SK-N-SH (cell line): Measurements from ENCODE around the gene NOL8. TPM values are rescaled to one million over a fixed set of nuclear protein-coding genes. Genes with fewer than 3 reads are reported as not detected.

ENCODE experiments used
- CTCF ChIA-PET: fragments of 300-600, 350-600 bp; formaldehyde crosslinking; extraction: SDS; loops from one replicate; lab custom pipeline; 2021; lab: Yijun Ruan, JAX
- POLR2A ChIA-PET: fragments of 350-600 bp; sonication (Branson Sonifier 250); formaldehyde crosslinking; extraction: SDS; loops from one replicate; lab custom pipeline; 2020; ENCODE audit warnings: antibody characterized with exemption, inconsistent platforms; lab: Yijun Ruan, JAX
- DNase-seq: peaks from one replicate; pipeline ENCODE4 v3.0.0; 2012
- H2AFZ ChIP-seq: fragments of 200-600 bp; sonication (generic); 2 replicates; pipeline ENCODE4 v1.8.1; 2016; ENCODE audit warnings: antibody characterized with exemption, mild to moderate bottlenecking, low read depth
- H3F3A ChIP-seq: fragments of 200-600 bp; sonication (generic); replicated peaks from 2 replicates; pipeline ENCODE3; 2016; ENCODE audit warnings: antibody characterized with exemption, mild to moderate bottlenecking; ENCODE audit not compliant: insufficient read depth
- H3K27ac ChIP-seq, 2 experiments: fragments of 200-500 bp in 1 of 2; fragments of 200-600 bp in 1 of 2; sonication (Bioruptor generic) in 1 of 2; sonication (generic), shearing (Covaris generic) in 1 of 2; 2 replicates each; pipeline versions ENCODE4 v1.5.1 to v1.6.1; 2014 to 2016; ENCODE audit warnings: low read depth in 2 of 2, inconsistent platforms in 1 of 2, low read length in 1 of 2, mild to moderate bottlenecking in 1 of 2, mixed read lengths in 1 of 2
- H3K27me3 ChIP-seq: fragments of 200-600 bp; sonication (generic), shearing (Covaris generic); 2 replicates; pipeline ENCODE4 v1.6.1; 2016; ENCODE audit warnings: mixed run types; ENCODE audit not compliant: insufficient read depth
- H3K36me3 ChIP-seq, 2 experiments: fragments of 200-500 bp in 1 of 2; fragments of 200-600 bp in 1 of 2; sonication (Bioruptor generic) in 1 of 2; sonication (generic) in 1 of 2; replicated peaks in 1 of 2; 2 replicates each; pipeline versions ENCODE3 to v1.5.1; 2014 to 2016; ENCODE audit warnings: low read length in 1 of 2, mild to moderate bottlenecking in 1 of 2; ENCODE audit not compliant: insufficient read depth in 2 of 2, control insufficient read depth in 1 of 2
- H3K4me1 ChIP-seq, 2 experiments: fragments of 200-500 bp in 1 of 2; fragments of 200-600 bp in 1 of 2; sonication (Bioruptor generic) in 1 of 2; sonication (generic), shearing (Covaris generic) in 1 of 2; 2 replicates each; pipeline versions ENCODE4 v1.5.1 to v1.6.1; 2014 to 2016; ENCODE audit warnings: low read depth in 1 of 2, low read length in 1 of 2, mixed run types in 1 of 2; ENCODE audit not compliant: insufficient read depth in 2 of 2, control insufficient read depth in 1 of 2
- H3K4me2 ChIP-seq: fragments of 200-600 bp; sonication (generic), shearing (Covaris generic); 2 replicates; pipeline ENCODE4 v1.6.1; 2017; ENCODE audit warnings: mixed run types
- H3K4me3 ChIP-seq, 2 experiments: fragments of 200-500 bp in 1 of 2; fragments of 200-600 bp in 1 of 2; sonication (Bioruptor generic) in 1 of 2; sonication (generic), shearing (Covaris generic) in 1 of 2; 2 replicates each; pipeline versions ENCODE4 v1.5.1 to v1.8.1; 2014 to 2016; ENCODE audit warnings: low read depth in 2 of 2, inconsistent platforms in 1 of 2, low read length in 1 of 2, mild to moderate bottlenecking in 1 of 2, mixed read lengths in 1 of 2, moderate library complexity in 1 of 2
- H3K79me2 ChIP-seq: fragments of 200-600 bp; sonication (generic); 2 replicates; pipeline ENCODE4 v1.8.1; 2017; ENCODE audit warnings: mild to moderate bottlenecking; ENCODE audit not compliant: insufficient read depth
- H3K9ac ChIP-seq: fragments of 200-600 bp; sonication (generic); 2 replicates; pipeline ENCODE4 v1.6.1; 2017; ENCODE audit warnings: mixed run types
- H3K9me2 ChIP-seq: fragments of 200-600 bp; sonication (generic); 2 replicates; pipeline ENCODE4 v1.6.1; 2017; ENCODE audit warnings: mixed run types
- H3K9me3 ChIP-seq: fragments of 200-600 bp; sonication (generic); 2 replicates; pipeline ENCODE4 v1.6.1; 2017; ENCODE audit warnings: mixed run types, mild to moderate bottlenecking, moderate library complexity
- H4K20me1 ChIP-seq: fragments of 200-600 bp; sonication (generic); 2 replicates; pipeline ENCODE4 v1.6.1; 2017; ENCODE audit warnings: mild to moderate bottlenecking, mixed run types; ENCODE audit not compliant: insufficient read depth
- CHD2 ChIP-seq: fragments of 150-350 bp; IDR thresholded peaks from 2 replicates; pipeline ENCODE4 v1.6.1; 2018; ENCODE audit warnings: low read length; ENCODE audit not compliant: partially characterized antibody
- CTCF ChIP-seq: fragments of 200-600 bp; sonication (generic); IDR thresholded peaks from 2 replicates; pipeline ENCODE4 v1.6.1; 2017; ENCODE audit warnings: antibody characterized with exemption, mild to moderate bottlenecking, moderate library complexity
- ELF1 ChIP-seq: IDR thresholded peaks from 2 replicates; pipeline ENCODE4 v1.4.0; 2012
- FOXJ3 ChIP-seq: sonication (generic); formaldehyde crosslinking; IDR thresholded peaks from 2 replicates; pipeline ENCODE4 v1.5.1; 2020; ENCODE audit warnings: mild to moderate bottlenecking, missing genetic modification reagents
- GABPA ChIP-seq: IDR thresholded peaks from 2 replicates; pipeline ENCODE4 v1.4.0; 2012; ENCODE audit warnings: low read depth, mild to moderate bottlenecking
- GATA2 ChIP-seq: sonication (generic); formaldehyde crosslinking; IDR thresholded peaks from 2 replicates; pipeline ENCODE4 v1.5.0; 2020; ENCODE audit warnings: mild to moderate bottlenecking, missing genetic modification reagents
- IRF3 ChIP-seq: fragments of 150-350 bp; IDR thresholded peaks from 2 replicates; pipeline ENCODE4 v1.6.1; 2016; ENCODE audit warnings: mild to moderate bottlenecking, low read depth, low read length
- JUND ChIP-seq: IDR thresholded peaks from 2 replicates; pipeline ENCODE4 v1.4.0; 2012
- MAX ChIP-seq: IDR thresholded peaks from 2 replicates; pipeline ENCODE4 v1.4.0; 2012; ENCODE audit warnings: low read depth
- MXI1 ChIP-seq: IDR thresholded peaks from 2 replicates; pipeline ENCODE4 v1.6.1; 2012; ENCODE audit warnings: mild to moderate bottlenecking, low read depth, low read length, improper control_type of control experiment
- NFIC ChIP-seq: IDR thresholded peaks from 2 replicates; pipeline ENCODE4 v1.4.0; 2012; ENCODE audit warnings: borderline replicate concordance
- NRF1 ChIP-seq: IDR thresholded peaks from 2 replicates; pipeline ENCODE4 v1.6.1; 2012; ENCODE audit warnings: low read depth, mild to moderate bottlenecking, low read length
- POLR2AphosphoS5 ChIP-seq: IDR thresholded peaks from 2 replicates; pipeline ENCODE4 v1.6.1; 2012; ENCODE audit warnings: low read depth, low read length
- RAD21 ChIP-seq: IDR thresholded peaks from 2 replicates; pipeline ENCODE4 v1.6.1; 2012; ENCODE audit warnings: mild to moderate bottlenecking, low read length
- RCOR1 ChIP-seq: fragments of 150-350 bp; IDR thresholded peaks from 2 replicates; pipeline ENCODE4 v1.6.1; 2017; ENCODE audit warnings: antibody characterized with exemption, low read length
- RFX5 ChIP-seq: IDR thresholded peaks from 2 replicates; pipeline ENCODE4 v1.6.1; 2012; ENCODE audit warnings: mild to moderate bottlenecking, improper control_type of control experiment, low read length
- SIN3A ChIP-seq: IDR thresholded peaks from 2 replicates; pipeline ENCODE4 v1.6.1; 2012; ENCODE audit warnings: low read depth, mild to moderate bottlenecking, low read length, moderate library complexity, borderline replicate concordance
- SMC3 ChIP-seq: IDR thresholded peaks from 2 replicates; pipeline ENCODE4 v1.6.1; 2012; ENCODE audit warnings: low read depth, low read length, improper control_type of control experiment
- TAF1 ChIP-seq: IDR thresholded peaks from 2 replicates; pipeline ENCODE4 v1.6.1; 2012; ENCODE audit warnings: low read depth, mild to moderate bottlenecking, low read length, moderate library complexity, borderline replicate concordance
- TCF12 ChIP-seq: IDR thresholded peaks from 2 replicates; pipeline ENCODE4 v1.4.0; 2012
- TEAD4 ChIP-seq: IDR thresholded peaks from 2 replicates; pipeline ENCODE4 v1.4.0; 2012; ENCODE audit warnings: mild to moderate bottlenecking, borderline replicate concordance; ENCODE audit not compliant: insufficient read depth
- WGBS: methylation state at CpG from one replicate; pipeline ENCODE4 v1.1.6; 2017; ENCODE audit warnings: low lambda C conversion rate; 5-methylcytosine and 5-hydroxymethylcytosine counted together
- polyA plus RNA-seq, 3 experiments: library from polyadenylated mRNA; depleted of rRNA; stranded (reverse); fragments of >200 nt; gene quantifications; 2 replicates each; pipeline ENCODE4 v1.2.3, GENCODE V29; 2012

Gene NOL8
- polyA plus RNA-seq, 1 of the 3 experiments (the other 2 are of a cell fraction) = 9.6 TPM

GRCh38 chr9:92342825-92343488, 17.8 kb upstream of the NOL8 start:
- Histone ChIP-seq H3K27ac (peak overlapping the region in 1 of 2 experiments; percentile 87; a peak in 1 of 4 replicates), H3F3A (no peaks in the 10 kb centered on the region), H3K4me1 (peaks cover 0 to 4% of the 10 kb centered on the region in 2 experiments; a peak in 2 of 4 replicates), H3K9me3 (no peaks in the 10 kb centered on the region), H3K4me3 (no peak overlapping the region), H3K79me2 (no peaks in the 10 kb centered on the region), H3K9me2 (no peaks in the 10 kb centered on the region), H3K27me3 (no peaks in the 10 kb centered on the region), H4K20me1 (no peaks in the 10 kb centered on the region), H3K4me2 (no peak overlapping the region), H2AFZ (no peak overlapping the region), H3K9ac (no peak overlapping the region), H3K36me3 (peaks cover 3 to 8% of the 10 kb centered on the region in 2 experiments)
- ChIA-PET POLR2A (no interaction called here), CTCF (interaction anchor here (0.8 to 2.7 kb wide), 15 partner anchors 11 to 448 kb away, joined by 3 to 23 read pairs (median 4); no protein-coding TSS in a partner anchor)
- TF ChIP-seq CTCF = peak; percentile 55
- TF ChIP-seq RAD21 = peak; percentile 44
- no peak for TF ChIP-seq MAX
- WGBS = 68% methylated on average over 1 of the region's 1 CpG
- DNase-seq = no peak

- H3K36me3 ChIP-seq = peaks cover 3 to 8% of the 10 kb centered on the region in 2 experiments
- no peaks in the 10 kb centered on the region for H3K79me2 ChIP-seq
- WGBS = 86% methylated on average over 1 of the region's 1 CpG
- H3K27ac ChIP-seq = peak overlapping the region in 1 of 2 experiments; percentile 87; a peak in 1 of 4 replicates
- H4K20me1 ChIP-seq = no peaks in the 10 kb centered on the region
- no peaks in the 10 kb centered on the region for H3K27me3 ChIP-seq
- H3K4me2 ChIP-seq = no peak overlapping the region
- ChIA-PET CTCF (interaction anchor here (1.4 to 2.7 kb wide), 3 partner anchors 10 to 98 kb away, joined by 4 to 23 read pairs (median 17); no protein-coding TSS in a partner anchor), POLR2A (no interaction called here)
- H3K9me3 ChIP-seq = no peaks in the 10 kb centered on the region
- H2AFZ ChIP-seq = no peak overlapping the region
- H3F3A ChIP-seq = no peaks in the 10 kb centered on the region
- peaks cover 0 to 4% of the 10 kb centered on the region in 2 experiments; a peak in 2 of 4 replicates for H3K4me1 ChIP-seq
- no peak overlapping the region for H3K9ac ChIP-seq
- no peak overlapping the region for H3K4me3 ChIP-seq
- no peaks in the 10 kb centered on the region for H3K9me2 ChIP-seq
- peak; percentile 76 for DNase-seq
- TF ChIP-seq GABPA (no peak), RCOR1 (peak; percentile 62), NRF1 (no peak), SIN3A (no peak), TEAD4 (no peak), ELF1 (no peak), GATA2 (CRISPR knock-in tag) (peak; percentile 75), SMC3 (no peak), CTCF (no peak), MXI1 (0 out of 2 replicates have a peak, but pooled peaks have one; percentile 62), MAX (no peak), JUND (no peak), RFX5 (no peak), CHD2 (peak; percentile 36), TCF12 (no peak), FOXJ3 (CRISPR knock-in tag) (0 out of 2 replicates have a peak, but pooled peaks have one; percentile 36), POLR2AphosphoS5 (no peak), IRF3 (no peak), RAD21 (peak; percentile 1; the same call in 1 of the 2 replicates), TAF1 (no peak), NFIC (no peak)
These were observed 16.4 kb upstream of the NOL8 start for GRCh38 chr9:92341578-92341977.
